HL-60 (cell line): ENCODE results near the gene DHFR.

ENCODE experiments used
- CTCF ChIP-seq: IDR thresholded peaks from one replicate; pipeline ENCODE4 v1.5.1; 2011; ENCODE audit warnings: low read length, control low read depth, inconsistent platforms; ENCODE audit not compliant: insufficient read depth
- REST ChIP-seq: IDR thresholded peaks from 2 replicates; pipeline ENCODE4 v1.6.1; 2012; ENCODE audit warnings: low read depth; ENCODE audit not compliant: insufficient replicate concordance

GRCh38 chr5:80698369-80698768, 43.6 kb upstream of the DHFR start:
- TF ChIP-seq CTCF (no peak), REST (no peak)
